GM21737 (cell line): ENCODE results near the gene STXBP3.
A peak's percentile ranks its signal among the peaks of the same experiment; 100 is the strongest.
"Not testable (repeated sequence)": the region's sequence is repeated elsewhere in the genome, so short reads cannot be mapped to it uniquely, and the experiment has no call there.

Experiments used
- ATAC-seq: cut with Tn5 transposase; IDR thresholded peaks from one replicate; pipeline ENCODE4 v1.9.1; 2021; ENCODE audit warnings: mild to moderate bottlenecking, moderate library complexity; ENCODE audit not compliant: unreplicated experiment

Gene STXBP3

DNA sequence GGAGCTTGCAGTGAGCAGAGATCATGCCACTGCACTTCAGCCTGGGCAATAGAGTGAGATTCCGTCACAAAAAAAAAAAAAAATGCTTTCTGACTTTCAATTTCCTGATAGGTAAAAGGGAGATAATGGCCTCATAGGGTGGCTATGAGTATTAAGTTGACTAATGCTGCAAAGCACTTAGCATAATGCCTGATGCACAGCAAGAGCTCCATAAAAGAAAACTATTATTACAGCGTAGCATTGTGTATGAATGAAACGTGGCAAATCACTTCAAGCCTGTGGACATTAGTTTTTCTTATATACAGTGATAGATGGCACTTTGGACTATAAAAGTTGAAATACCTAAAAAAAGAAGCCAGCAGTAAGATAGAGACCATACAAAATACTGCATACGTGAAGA is 17.0 kb upstream of the STXBP3 start:
- no peak for ATAC-seq

DNA sequence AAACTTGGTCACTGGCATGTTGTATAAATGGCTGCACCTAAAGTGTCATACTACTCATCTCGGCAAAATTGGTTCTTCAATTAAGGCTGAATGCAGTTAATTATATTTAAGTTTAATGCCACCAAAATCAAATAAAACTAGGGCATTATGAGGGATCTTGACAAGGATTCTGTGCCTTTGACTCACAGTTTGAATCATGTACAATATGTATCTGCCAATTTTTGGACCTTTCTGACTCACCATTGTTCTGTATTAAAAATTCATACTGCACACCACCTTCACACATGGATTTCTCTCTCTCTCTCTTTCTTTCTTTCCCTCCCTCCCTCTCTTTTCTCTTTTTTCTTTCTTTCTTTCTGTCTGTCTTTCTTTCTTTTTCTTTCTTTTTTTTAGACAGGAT is 14.1 kb upstream of the STXBP3 start:
- no peak for ATAC-seq

DNA sequence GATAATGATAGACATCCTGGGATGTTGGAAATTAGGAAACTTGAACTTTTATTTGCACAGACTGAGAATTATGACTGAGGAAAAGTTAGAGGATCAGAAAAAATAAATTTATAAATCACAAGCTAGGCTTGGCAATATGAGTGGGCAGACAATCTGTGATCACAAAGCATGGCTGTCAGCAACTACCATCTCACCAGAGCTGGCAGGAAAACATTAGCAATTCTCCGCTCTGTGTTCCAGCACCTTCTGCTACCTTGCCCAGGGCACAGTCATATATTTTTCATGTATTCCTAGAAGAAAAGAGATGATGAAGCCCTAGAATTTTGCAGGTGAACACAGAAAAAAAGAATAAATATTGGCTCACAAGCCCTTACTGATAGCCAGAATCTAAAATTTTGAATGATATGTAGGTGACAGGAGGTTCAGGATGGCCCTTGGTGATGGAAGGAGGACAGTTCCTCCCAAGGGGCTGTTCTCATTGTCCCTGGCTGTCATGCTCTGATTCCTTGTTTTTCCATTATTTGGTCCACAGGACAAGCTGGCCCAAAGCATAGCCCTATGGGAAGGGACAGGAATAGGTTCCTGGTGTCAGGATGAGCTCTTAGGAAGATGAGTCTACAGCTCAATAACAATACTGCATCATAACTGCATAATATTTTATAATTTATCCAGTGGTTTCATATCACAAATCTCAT is 12.2 kb upstream of the STXBP3 start:
- ATAC-seq = no peak

DNA sequence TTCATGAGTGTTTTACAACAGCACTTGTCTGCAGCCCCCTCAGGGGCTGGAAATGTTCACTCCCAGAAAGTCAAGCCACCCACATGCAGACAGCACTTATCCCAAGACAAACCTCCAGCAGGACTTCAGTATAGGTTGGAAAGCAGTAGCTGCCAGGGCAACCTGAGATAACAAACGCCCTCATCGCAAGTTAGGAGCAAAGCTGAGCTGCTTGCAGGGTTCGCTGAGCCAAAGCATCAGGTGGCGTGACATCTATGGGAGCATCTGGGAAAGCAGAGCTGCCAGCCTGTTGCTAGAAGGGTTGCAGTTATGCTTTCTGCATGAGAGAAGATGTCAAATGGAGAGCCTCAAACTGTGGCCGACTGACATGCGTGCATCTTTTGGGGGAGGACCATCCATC is 4.2 kb upstream of the STXBP3 start:
- no peak for ATAC-seq

DNA sequence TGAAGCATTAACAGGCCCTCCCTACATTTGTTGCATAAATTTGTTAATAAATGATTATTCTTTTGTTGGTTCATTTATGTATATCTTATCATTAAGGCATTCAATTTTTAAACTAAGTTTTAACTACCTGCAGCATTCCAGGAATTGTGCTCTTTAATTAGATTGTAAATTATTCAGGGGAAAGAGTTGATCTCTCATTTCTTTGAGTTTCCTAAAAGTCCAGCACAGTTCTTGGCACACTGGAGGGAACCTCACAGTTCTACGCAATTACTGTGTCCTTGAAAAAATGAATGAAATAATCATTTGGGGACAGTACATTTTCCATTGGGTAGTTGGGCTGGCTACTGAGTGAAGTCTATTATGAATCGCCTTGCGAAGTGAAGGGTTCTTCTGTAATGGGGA is 493 bp upstream of the STXBP3 start:
- ATAC-seq = no peak

DNA sequence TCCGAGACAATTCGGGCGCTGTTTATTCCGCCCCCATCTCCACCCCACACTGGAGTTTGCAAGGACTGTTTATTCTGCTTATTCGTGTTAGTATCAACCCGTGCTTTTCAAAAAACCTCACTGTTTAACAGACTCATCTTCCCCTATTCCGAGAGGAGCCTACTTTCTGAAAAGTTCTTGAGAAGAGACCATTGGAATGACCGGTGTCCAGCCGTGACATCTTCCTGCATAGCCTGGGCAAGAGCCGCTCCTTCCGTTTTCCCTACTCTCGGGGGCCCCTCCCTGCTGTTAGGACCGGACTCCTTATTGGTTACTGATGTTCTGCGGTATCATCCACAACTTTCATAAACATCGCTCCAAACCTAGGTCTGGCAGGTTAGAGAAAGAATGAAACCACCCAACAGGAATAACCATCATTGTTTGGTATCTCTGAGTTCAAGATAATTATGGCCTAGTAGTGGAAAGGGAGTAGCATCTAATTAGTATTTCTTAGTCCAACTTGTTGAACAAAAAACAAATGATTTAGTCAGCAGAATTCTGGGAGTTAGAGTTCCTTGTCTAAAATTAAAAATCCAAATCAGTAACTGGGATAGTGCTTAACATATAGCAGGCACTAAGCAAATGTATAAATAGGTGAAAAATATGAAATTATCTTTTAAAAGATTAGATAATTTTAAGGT is 837 bp downstream of the STXBP3 start:
- ATAC-seq = peak; percentile 35

DNA sequence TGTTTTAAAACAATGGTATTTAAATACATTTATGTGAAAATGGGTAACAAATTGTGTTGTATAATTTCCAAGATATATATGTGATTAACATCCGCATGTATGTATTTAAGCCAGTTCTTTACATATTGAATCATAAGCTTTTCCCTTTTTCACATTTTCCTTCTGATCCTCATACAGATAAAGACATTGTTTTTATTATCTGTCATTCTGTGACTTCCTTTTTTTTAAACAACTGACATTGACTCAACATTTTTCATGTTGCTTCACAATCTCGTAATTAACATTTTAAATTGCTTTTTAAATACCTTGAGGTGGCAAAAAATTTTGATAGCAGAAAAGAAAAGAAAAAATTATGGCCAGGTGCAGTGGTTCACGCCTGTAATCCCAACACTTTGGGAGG is 1.4 kb downstream of the STXBP3 start:
- no peak for ATAC-seq

DNA sequence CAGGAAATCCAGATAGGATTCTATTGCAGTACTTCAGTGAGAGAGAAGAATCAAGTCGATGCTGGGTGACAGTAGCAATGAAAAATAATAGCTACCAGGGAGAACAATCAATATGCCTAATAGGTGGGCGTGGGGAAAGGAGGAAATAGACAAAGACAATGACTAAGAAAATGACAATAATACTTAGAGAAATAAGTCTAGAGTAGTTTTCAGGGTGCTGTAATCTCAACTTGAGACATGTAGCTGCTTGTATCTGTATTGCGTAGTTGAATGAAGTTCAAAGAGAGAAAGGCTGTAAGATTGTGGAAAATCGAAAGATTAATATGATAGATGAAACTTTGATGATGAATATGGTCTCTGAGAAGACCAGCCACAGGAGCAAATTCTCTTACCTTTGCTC is 2.6 kb downstream of the STXBP3 start:
- no peak for ATAC-seq

DNA sequence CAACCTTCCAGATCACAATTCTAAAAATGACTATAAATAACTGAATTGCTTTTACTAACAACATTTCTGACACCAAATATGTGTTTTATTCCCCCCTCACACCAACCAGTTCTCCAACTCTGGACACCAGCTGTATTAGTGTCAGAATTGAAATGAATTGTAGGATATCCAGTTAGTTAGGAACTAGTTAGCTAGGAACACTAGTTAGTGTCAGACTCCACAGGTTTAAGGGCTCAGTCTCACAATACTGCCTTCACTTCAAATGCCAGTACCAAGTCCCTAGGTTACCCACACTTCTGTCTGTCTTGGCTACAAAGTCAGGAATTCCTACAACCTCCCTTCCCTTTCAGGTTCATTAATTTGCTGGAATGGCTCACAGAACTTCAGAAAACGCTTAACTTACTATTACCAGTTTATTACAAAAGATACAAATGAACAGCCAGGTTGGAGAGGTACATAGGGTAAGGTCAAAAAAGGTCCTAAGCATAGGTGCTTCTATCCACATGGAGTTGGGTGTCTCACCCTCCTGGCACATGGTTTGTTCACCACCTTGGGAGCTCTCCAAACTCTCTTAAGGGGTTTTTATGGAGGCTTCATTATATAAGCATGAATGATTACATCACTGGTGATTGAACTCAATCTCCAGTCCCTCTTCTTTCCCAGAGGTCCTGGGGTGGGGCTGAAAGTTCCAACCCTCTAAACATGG is 4.2 kb downstream of the STXBP3 start:
- no peak for ATAC-seq

DNA sequence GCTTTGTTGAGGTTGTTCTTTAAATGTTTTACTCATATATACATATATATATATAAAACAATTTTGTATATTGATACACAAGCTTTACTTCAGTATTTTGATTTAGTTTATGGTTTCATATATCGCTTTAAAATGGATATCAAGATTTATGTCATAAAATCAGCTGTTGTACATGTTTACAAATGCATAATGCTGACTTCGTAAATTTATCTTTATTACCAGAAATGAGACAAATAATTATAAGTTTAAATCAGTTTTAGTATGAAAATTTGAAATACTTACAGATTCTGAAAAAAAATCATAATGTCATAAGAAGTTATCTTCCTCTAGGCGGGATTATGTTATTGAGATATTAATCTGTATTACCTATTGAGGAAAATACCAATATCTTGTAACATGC is 6.9 kb downstream of the STXBP3 start:
- no peak for ATAC-seq

DNA sequence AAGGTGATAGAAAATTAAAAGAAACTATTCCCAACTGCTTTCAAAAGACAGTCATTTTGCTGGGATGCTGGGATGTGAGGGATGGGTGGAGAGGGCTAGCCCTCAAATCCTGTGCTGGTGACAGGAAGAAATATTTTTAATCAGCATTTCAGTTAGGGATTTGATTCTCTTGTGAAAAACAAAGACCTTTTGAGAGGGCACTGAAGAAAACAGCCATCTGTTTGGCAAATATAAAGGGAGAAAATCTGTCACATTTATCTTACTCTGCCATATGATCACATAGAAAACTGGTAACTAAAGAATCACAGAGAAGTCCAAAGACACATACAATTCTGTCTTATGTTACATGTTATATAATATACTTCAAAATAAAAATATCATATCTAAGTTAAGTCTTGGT is 12.3 kb downstream of the STXBP3 start:
- no peak for ATAC-seq

DNA sequence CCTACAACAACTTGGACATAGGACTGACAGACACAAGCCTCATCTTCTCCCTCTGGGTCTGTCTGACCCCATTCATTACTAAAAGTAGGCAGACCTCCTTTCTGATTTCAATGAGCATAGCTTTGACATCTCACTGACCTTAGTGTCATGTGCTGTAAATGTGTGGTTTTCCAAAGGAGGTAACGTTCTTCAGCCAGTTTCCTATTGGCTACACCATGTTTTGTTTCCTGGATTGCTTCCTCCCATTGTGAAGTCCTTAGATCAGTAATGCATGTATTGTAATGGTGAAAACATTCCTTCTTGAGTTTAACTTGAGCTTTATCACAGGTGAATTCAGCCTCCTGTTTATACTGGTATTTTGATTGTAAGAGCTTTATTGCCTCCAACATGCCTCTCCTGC is 20.6 kb downstream of the STXBP3 start:
- no peak for ATAC-seq

DNA sequence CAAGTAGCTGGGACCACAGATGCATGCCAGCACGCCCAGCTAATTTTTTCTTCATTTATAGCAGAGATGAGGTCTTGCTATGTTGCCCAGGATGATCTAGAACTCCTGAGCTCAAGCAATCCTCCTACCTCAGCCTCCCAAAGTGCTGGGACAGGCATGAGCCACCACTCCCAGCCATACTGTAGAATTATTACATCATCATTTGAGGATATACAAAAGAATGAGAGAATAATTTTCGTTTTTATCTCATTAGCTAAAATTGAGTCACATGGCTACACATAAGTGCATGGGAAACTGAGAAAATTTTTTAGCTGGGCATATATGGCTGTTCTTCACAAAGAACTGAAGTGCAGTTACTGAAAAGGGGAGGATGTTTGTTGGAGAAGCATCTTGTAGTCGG is 21.2 kb downstream of the STXBP3 start:
- no peak for ATAC-seq

DNA sequence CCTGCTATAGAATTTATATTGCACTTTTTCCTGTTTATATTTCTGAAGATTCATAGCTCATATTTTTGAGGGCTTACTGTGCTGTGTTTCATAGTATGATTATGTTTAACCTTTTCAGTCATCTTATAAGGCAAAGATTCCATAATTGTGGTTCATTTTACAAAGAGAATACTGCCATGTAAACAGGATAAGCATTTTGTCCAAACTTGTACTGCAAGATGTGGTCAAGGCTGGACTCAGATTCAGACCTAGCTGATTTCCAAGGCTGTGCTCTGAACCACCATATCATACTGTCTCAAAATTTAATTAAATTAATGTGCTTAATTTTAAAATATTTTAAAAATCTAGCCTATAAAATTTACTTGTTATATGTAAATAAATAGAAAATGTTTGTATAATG is 31.4 kb downstream of the STXBP3 start:
- no peak for ATAC-seq

DNA sequence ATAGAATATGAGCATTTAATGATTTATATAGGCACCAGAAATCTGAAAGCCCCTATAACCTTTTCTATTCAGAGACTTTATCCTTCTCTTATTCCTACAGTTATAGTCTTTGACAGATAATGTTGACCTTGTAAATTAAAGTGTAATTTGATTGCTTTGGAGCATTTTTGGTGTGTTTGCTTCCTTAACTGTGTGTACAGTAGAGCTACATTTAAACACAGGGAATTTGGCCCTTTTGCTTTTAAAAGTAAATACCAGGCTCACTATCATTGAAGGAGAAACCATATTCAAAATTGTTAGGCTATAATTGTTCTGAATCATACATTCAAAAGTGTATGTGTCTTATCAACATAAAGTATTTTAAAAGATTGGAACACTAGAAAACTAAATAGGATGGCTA is 33.0 kb downstream of the STXBP3 start:
- ATAC-seq = no peak

DNA sequence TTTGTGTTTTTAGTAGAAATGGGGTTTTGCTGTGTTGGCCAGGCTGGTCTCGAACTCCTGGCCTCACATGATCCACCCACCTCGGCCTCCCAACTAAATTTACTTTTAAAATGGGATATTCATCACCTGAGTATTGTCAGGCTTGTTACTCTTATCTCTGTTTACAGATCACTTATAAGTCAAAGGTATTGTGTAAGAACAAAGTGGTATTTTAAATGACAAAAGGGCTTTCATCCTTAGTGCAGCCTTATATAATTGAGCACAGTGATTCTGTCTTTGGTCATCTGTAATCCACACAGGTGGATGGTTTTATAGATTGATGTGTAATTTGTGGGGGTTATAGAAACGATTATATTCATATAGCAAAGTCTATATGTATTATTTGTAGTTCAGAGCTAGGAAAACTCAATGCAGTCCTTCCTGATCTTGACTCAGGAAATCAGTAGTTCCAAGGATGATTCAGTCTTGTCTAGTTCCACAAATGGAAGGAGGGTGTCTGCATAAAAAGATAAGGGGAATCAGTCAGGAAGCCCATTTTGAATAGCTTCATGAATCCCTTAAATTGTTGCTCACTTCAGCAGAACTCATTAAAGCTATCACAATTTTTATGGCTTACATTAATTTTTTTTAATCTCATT is 34.6 kb downstream of the STXBP3 start:
- no peak for ATAC-seq

DNA sequence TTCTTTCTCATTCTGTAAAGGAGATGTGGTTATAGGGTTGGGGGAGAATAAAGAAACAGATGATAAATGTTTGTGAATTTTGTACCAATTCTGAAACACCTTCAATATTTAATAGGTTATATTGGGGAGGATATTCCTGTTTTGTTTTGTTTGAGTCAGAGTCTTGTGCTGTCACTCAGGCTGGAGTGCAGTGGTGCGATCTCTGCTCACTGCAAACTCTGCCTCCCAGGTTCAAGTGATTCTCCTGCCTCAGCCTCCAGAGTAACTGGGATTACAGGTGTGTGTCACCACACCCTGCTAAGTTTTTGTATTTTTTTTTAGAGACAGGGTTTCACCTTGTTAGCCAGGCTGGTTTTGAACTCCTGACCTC is 35.1 kb downstream of the STXBP3 start:
- ATAC-seq = not testable (repeated sequence)

DNA sequence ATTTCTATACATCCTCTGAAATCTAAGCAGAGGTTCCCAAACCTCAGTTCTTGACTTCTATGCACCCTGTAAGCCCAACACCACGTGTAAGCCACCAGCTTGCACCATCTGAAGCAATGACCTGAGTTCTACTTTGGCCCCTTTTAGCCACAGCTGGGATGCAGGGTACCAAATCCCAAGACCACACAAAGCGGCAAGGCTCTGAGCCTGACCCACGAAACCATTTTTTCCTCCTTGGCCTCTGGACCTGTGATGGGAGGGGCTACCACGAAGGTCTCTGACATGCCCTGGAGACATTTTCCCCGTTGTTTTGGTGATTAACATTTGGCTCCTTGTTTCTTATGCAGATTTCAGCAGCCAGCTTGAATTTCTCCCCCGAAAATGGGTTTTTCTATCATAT is 38.8 kb downstream of the STXBP3 start:
- no peak for ATAC-seq

DNA sequence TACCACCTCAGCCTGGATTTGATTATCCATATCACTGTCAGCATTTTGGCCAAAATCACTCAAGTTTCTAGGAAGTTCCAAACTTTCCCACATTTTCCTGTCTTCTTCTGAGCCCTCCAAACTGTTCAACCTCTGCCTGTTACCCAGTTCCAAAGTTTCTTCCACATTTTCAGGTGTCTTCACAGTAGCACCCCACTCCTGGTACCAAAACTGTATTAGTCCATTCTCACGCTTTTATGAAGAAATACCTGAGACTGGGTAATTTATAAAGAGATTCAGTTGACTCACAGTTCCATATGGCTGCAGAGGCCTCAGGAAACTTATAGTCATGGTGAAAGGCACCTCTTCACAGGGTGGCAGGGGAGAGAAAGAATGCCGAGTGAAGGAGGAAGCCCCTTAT is 39.4 kb downstream of the STXBP3 start:
- no peak for ATAC-seq

DNA sequence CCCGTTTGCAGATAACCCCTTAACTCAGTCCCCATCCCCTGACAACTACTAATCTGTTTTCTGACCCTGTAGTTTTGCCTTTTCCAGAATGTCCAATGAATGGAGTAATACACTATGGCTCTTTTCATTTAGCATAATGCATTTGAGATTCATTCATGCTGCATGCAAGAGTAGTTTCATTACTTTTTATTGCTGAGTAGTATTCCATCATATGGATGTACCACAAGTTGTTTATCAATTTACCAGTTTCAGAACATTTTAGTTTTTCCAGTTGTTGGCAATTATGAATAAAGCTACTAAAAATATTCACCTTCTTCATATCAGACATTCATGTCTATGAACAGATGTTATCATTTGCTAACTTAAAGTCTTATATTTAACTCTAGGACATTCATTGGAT is 45.3 kb downstream of the STXBP3 start:
- ATAC-seq = no peak

DNA sequence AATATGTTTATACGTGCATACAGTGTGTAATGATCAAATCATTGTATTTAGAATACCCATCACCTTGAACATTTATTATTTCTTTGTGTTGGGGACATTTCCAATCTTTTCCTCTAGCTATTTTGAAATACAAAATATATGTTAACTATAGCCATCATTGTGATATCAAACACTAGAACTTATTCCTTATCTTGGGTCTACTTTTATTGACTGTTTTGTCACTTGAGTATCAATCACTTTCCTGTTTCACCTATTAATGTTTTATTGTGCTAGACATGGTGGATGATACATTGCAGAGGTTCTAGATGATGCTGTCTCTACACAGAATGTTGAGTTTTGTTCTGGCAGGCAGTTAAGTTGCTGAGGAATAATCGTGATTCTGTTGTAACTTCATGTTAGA is 45.9 kb downstream of the STXBP3 start:
- no peak for ATAC-seq

DNA sequence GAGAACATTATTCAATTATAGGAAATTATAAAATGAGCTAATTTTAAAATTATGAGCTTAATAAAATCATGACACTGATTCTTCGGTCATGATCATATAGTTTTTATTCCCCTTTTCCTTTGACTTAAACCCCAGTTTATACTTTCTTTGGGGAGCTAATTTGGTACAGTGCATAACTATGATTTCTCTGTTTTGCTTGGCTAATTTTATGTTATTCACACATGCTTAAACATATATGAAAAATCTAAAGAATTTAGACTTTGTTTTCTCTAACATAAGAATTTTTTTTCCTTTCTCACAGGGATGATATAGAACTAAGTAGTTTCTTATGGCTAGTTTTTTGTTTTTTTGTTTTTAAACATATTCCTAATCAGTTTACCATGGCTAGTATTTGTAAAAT is 52.5 kb downstream of the STXBP3 start:
- ATAC-seq = no peak
